CD14-positive monocyte (primary cell): ENCODE measurements around the gene PANK2. TPM values are rescaled to one million over a fixed set of nuclear protein-coding genes. Genes with fewer than 3 reads are reported as not detected.

Experiments
- DNase-seq, 3 donors: peaks; one replicate each; pipeline ENCODE4 v3.0.0-alpha.2; 2011 to 2022
- H2AFZ ChIP-seq: 2 replicates; pipeline ENCODE4 v1.6.0; 2012; ENCODE audit warnings: mild to moderate bottlenecking, low read depth, low read length, inconsistent platforms; ENCODE audit not compliant: insufficient read depth, poor library complexity, severe bottlenecking
- H3K27ac ChIP-seq, 2 donors: 1 replicate in 1 of 2; 2 replicates in 1 of 2; pipeline ENCODE4 v1.5.1; 2012 to 2013; ENCODE audit warnings: low read length in 2 of 2, control low read depth in 1 of 2, inconsistent platforms in 1 of 2, low read depth in 1 of 2, mild to moderate bottlenecking in 1 of 2
- H3K27me3 ChIP-seq, 2 donors: one replicate each; pipeline versions ENCODE4 v1.6.0 to v1.6.1; 2011 to 2013; ENCODE audit warnings: low read length in 2 of 2; ENCODE audit not compliant: control insufficient read depth in 2 of 2, insufficient read depth in 2 of 2
- H3K36me3 ChIP-seq, 2 donors: replicated peaks in 1 of 2; 1 replicate in 1 of 2; 2 replicates in 1 of 2; pipeline versions ENCODE4 v1.5.1 to v1.6.1; 2012 to 2013; ENCODE audit warnings: low read length in 2 of 2, control low read depth in 1 of 2, inconsistent platforms in 1 of 2, mild to moderate bottlenecking in 1 of 2; ENCODE audit not compliant: insufficient read depth in 2 of 2, control insufficient read depth in 1 of 2
- H3K4me1 ChIP-seq, 2 donors: 1 replicate in 1 of 2; 2 replicates in 1 of 2; pipeline versions ENCODE4 v1.5.1 to v1.6.1; 2012 to 2013; ENCODE audit warnings: low read length in 2 of 2, control low read depth in 1 of 2, inconsistent platforms in 1 of 2, mild to moderate bottlenecking in 1 of 2, moderate library complexity in 1 of 2; ENCODE audit not compliant: insufficient read depth in 2 of 2, control insufficient read depth in 1 of 2
- H3K4me2 ChIP-seq: replicated peaks from 2 replicates; pipeline ENCODE3; 2012; ENCODE audit warnings: low read length, moderate library complexity, mild to moderate bottlenecking; ENCODE audit not compliant: poor library complexity, severe bottlenecking; ENCODE audit errors: extremely low read depth
- H3K4me3 ChIP-seq, 3 experiments: fragments of 200-600 bp in 1 of 3; sonication (generic) in 1 of 3; replicated peaks in 1 of 3; 1 replicate in 2 of 3; 2 replicates in 1 of 3; pipeline ENCODE4 v1.5.1; 2011 to 2013; ENCODE audit warnings: low read length in 3 of 3, mild to moderate bottlenecking in 3 of 3, control low read depth in 2 of 3, low read depth in 2 of 3, inconsistent platforms in 1 of 3, moderate library complexity in 1 of 3
- H3K79me2 ChIP-seq: 2 replicates; pipeline ENCODE4 v1.6.0; 2012; ENCODE audit warnings: mild to moderate bottlenecking, control low read depth, inconsistent platforms, low read length, moderate library complexity; ENCODE audit not compliant: insufficient read depth
- H3K9ac ChIP-seq: 2 replicates; pipeline ENCODE4 v1.6.0; 2017; ENCODE audit warnings: low read length, mild to moderate bottlenecking; ENCODE audit not compliant: insufficient read depth, poor library complexity, severe bottlenecking
- H3K9me3 ChIP-seq, 2 donors: replicated peaks in 1 of 2; 1 replicate in 1 of 2; 2 replicates in 1 of 2; pipeline versions ENCODE4 v1.5.1 to v1.6.1; 2012 to 2013; ENCODE audit warnings: low read length in 2 of 2, control low read depth in 1 of 2; ENCODE audit not compliant: control insufficient read depth in 1 of 2, insufficient read depth in 1 of 2
- H4K20me1 ChIP-seq: 2 replicates; pipeline ENCODE4 v1.6.0; 2012; ENCODE audit warnings: mild to moderate bottlenecking, low read length, control low read depth, moderate library complexity; ENCODE audit not compliant: insufficient read depth
- H3K27ac Mint-ChIP-seq, 7 donors: one replicate each; pipeline ENCODE4 v1.8.0; 2020; ENCODE audit warnings: mild to moderate bottlenecking in 7 of 7, mixed read lengths in 7 of 7, moderate library complexity in 6 of 7, inconsistent platforms in 2 of 7
- H3K27me3 Mint-ChIP-seq, 3 donors: one replicate each; pipeline ENCODE4 v1.8.0; 2021 to 2022; ENCODE audit warnings: low read depth in 3 of 3, mild to moderate bottlenecking in 3 of 3, mixed read lengths in 3 of 3, moderate library complexity in 3 of 3, inconsistent platforms in 1 of 3
- H3K36me3 Mint-ChIP-seq, 2 donors: one replicate each; pipeline ENCODE4 v1.8.0; 2020; ENCODE audit warnings: mixed read lengths in 2 of 2, inconsistent platforms in 1 of 2, mild to moderate bottlenecking in 1 of 2
- H3K4me1 Mint-ChIP-seq: one replicate; pipeline ENCODE4 v1.8.0; 2020; ENCODE audit warnings: mild to moderate bottlenecking, mixed read lengths
- H3K4me3 Mint-ChIP-seq, 2 donors: one replicate each; pipeline ENCODE4 v1.8.0; 2020; ENCODE audit warnings: mild to moderate bottlenecking in 2 of 2, mixed read lengths in 2 of 2, moderate library complexity in 1 of 2
- H3K9me3 Mint-ChIP-seq, 7 donors: one replicate each; pipeline ENCODE4 v1.8.0; 2020 to 2022; ENCODE audit warnings: mixed read lengths in 7 of 7, mild to moderate bottlenecking in 6 of 7, moderate library complexity in 6 of 7, inconsistent platforms in 2 of 7
- CTCF ChIP-seq: fragments of 200-600 bp; IDR thresholded peaks from one replicate; pipeline ENCODE4 v1.8.0; 2022; ENCODE audit warnings: antibody characterized with exemption, mild to moderate bottlenecking
- WGBS: methylation state at CpG from one replicate; pipeline ENCODE4 v1.1.5; 2013; ENCODE audit warnings: missing lambda C conversion rate; ENCODE audit not compliant: insufficient coverage; 5-methylcytosine and 5-hydroxymethylcytosine counted together
- intact Hi-C, 2 donors: fragments of 100-400 bp; cut with micrococcal nuclease; formaldehyde crosslinking; loops; one replicate each; pipeline versions ENCODE4 v1.15.0 to v1.15.1; 2023
- polyA plus RNA-seq, 3 donors: library from polyadenylated mRNA; depleted of rRNA in 1 of 3; unstranded in 2 of 3; stranded (reverse) in 1 of 3; fragments of 300-500 nt in 2 of 3; fragments of >200 nt in 1 of 3; fragmentation: Illumina TruSeq in 2 of 3; gene quantifications; 1 replicate in 2 of 3; 2 replicates in 1 of 3; pipeline ENCODE4 v1.2.3, GENCODE V29; 2012 to 2021

The PANK2 gene
- polyA plus RNA-seq, 3 donors, result 36.8 to 65.7 (median 48.0) TPM

- H3K27ac ChIP-seq, result peak overlapping the region in 1 of 2 donors; percentile 22
- H2AFZ ChIP-seq, result no peak overlapping the region
- H3K9ac ChIP-seq, result no peak overlapping the region
- H4K20me1 ChIP-seq, result peaks cover 67% of the 10 kb centered on the region
- DNase-seq, result no peak
- no peaks in the 10 kb centered on the region for H3K27me3 ChIP-seq
- H3K4me2 ChIP-seq, result no peak overlapping the region
- peaks cover 30 to 76% of the 10 kb centered on the region in 2 donors for H3K36me3 Mint-ChIP-seq
- no peaks in the 10 kb centered on the region for H3K9me3 ChIP-seq
- no peaks in the 10 kb centered on the region for H3K27me3 Mint-ChIP-seq
- no peak for TF ChIP-seq CTCF
- H3K4me1 ChIP-seq, result no peaks in the 10 kb centered on the region
- H3K27ac Mint-ChIP-seq, result peak overlapping the region in 3 of 7 donors; percentile 20 to 77 (median 22)
- H3K79me2 ChIP-seq, result peaks cover 89% of the 10 kb centered on the region
- intact Hi-C loops, result no loop called here
- H3K9me3 Mint-ChIP-seq, result no peaks in the 10 kb centered on the region
- WGBS, result 100% methylated on average over 1 of the region's 3 CpGs
- H3K4me3 ChIP-seq, result no peak overlapping the region
- H3K4me3 Mint-ChIP-seq, result no peak overlapping the region
- H3K4me1 Mint-ChIP-seq, result no peaks in the 10 kb centered on the region
- H3K36me3 ChIP-seq, result peaks cover 41 to 88% of the 10 kb centered on the region in 2 donors
These were observed 75.5 kb downstream of the PANK2 start for GRCh38 chr20:3964719-3965118.

- H3K79me2 ChIP-seq, result peaks cover 97% of the 10 kb centered on the region
- H3K36me3 Mint-ChIP-seq, result peaks cover 26 to 79% of the 10 kb centered on the region in 2 donors
- H3K27me3 ChIP-seq, result no peaks in the 10 kb centered on the region
- H3K27me3 Mint-ChIP-seq, result no peaks in the 10 kb centered on the region
- H3K27ac Mint-ChIP-seq, result peak overlapping the region in 2 of 7 donors; percentile 50 to 70
- H3K9ac ChIP-seq, result no peak overlapping the region
- no peaks in the 10 kb centered on the region for H3K9me3 Mint-ChIP-seq
- TF ChIP-seq CTCF, result no peak
- H3K4me1 ChIP-seq, result peaks cover 0 to 9% of the 10 kb centered on the region in 2 donors
- H3K4me2 ChIP-seq, result no peak overlapping the region
- no peak overlapping the region for H3K4me3 Mint-ChIP-seq
- H2AFZ ChIP-seq, result no peak overlapping the region
- H3K36me3 ChIP-seq, result peaks cover 36 to 83% of the 10 kb centered on the region in 2 donors
- no peak overlapping the region for H3K4me3 ChIP-seq
- peaks cover 8% of the 10 kb centered on the region for H3K4me1 Mint-ChIP-seq
- H4K20me1 ChIP-seq, result peaks cover 82% of the 10 kb centered on the region
- no peaks in the 10 kb centered on the region for H3K9me3 ChIP-seq
- DNase-seq, result no peak
- peak overlapping the region in 1 of 2 donors; percentile 55 for H3K27ac ChIP-seq
- intact Hi-C loops, result no loop called here
These were observed 77.4 kb downstream of the PANK2 start for GRCh38 chr20:3966571-3966970.
